DOHH2 (cell line): ENCODE results near the gene CREB3L2.

Experiments used
- H3F3A ChIP-seq: fragments of 200-600 bp; sonication (generic), shearing (Covaris generic); 2 replicates; pipeline ENCODE4 v1.6.0; 2016; ENCODE audit warnings: antibody characterized with exemption, mild to moderate bottlenecking; ENCODE audit not compliant: control insufficient read depth, insufficient read depth
- H3K27ac ChIP-seq: fragments of 200-600 bp; sonication (generic); 2 replicates; pipeline ENCODE4 v1.5.1; 2014; ENCODE audit warnings: low read depth, mild to moderate bottlenecking, low read length, moderate library complexity
- H3K27me3 ChIP-seq: fragments of 200-600 bp; sonication (generic); 2 replicates; pipeline ENCODE4 v1.6.1; 2014; ENCODE audit warnings: mild to moderate bottlenecking, low read length, mixed read lengths; ENCODE audit not compliant: control insufficient read depth
- H3K36me3 ChIP-seq: fragments of 200-600 bp; sonication (generic); 2 replicates; pipeline ENCODE4 v1.6.1; 2014; ENCODE audit warnings: mild to moderate bottlenecking, low read length, moderate library complexity, mixed read lengths; ENCODE audit not compliant: control insufficient read depth
- H3K4me1 ChIP-seq: fragments of 200-600 bp; sonication (generic); 2 replicates; pipeline ENCODE4 v1.6.1; 2014; ENCODE audit warnings: mild to moderate bottlenecking, low read length, mixed read lengths; ENCODE audit not compliant: control insufficient read depth
- H3K4me2 ChIP-seq: fragments of 200-600 bp; sonication (generic); 2 replicates; pipeline ENCODE4 v1.6.0; 2014; ENCODE audit warnings: mild to moderate bottlenecking, low read length, moderate library complexity
- H3K4me3 ChIP-seq: fragments of 200-600 bp; sonication (generic); 2 replicates; pipeline ENCODE4 v1.5.1; 2014; ENCODE audit warnings: mild to moderate bottlenecking, low read length, mixed read lengths
- H3K79me2 ChIP-seq: fragments of 200-600 bp; sonication (generic); 2 replicates; pipeline ENCODE4 v1.6.1; 2014; ENCODE audit warnings: mild to moderate bottlenecking, low read length, mixed read lengths; ENCODE audit not compliant: control insufficient read depth
- H3K9me2 ChIP-seq: fragments of 200-600 bp; sonication (generic); replicated peaks from 2 replicates; pipeline ENCODE4 v1.6.1; 2014; ENCODE audit warnings: mild to moderate bottlenecking, low read length, mixed read lengths; ENCODE audit not compliant: control insufficient read depth
- H3K9me3 ChIP-seq: fragments of 200-600 bp; sonication (generic); 2 replicates; pipeline ENCODE4 v1.6.1; 2014; ENCODE audit warnings: antibody characterized with exemption, low read length, mixed read lengths; ENCODE audit not compliant: control insufficient read depth, insufficient read depth
- H4K20me1 ChIP-seq: fragments of 200-600 bp; sonication (generic); 2 replicates; pipeline ENCODE4 v1.6.0; 2014; ENCODE audit warnings: low read depth, mild to moderate bottlenecking, antibody characterized with exemption, low read length, moderate library complexity; ENCODE audit not compliant: control insufficient read depth, insufficient read depth
- CTCF ChIP-seq: fragments of 200-600 bp; sonication (generic); IDR thresholded peaks from one replicate; pipeline ENCODE4 v1.5.1; 2014; ENCODE audit warnings: antibody characterized with exemption, mild to moderate bottlenecking, low read depth, low read length; ENCODE audit not compliant: poor library complexity, severe bottlenecking
- EZH2phosphoT487 ChIP-seq: fragments of 200-600 bp; sonication (generic); IDR thresholded peaks from 2 replicates; pipeline ENCODE4 v1.6.1; 2017; ENCODE audit warnings: borderline replicate concordance, mild to moderate bottlenecking, antibody characterized with exemption, low read length, moderate library complexity, mixed read lengths

CREB3L2 gene

GRCh38 chr7:138002096-138002827, 376 bp upstream of the CREB3L2 start:
- H3K27ac ChIP-seq, result no peak overlapping the region
- 0 out of 2 replicates have a peak, but pooled peaks cover 4% of the 10 kb centered on the region for H3K4me1 ChIP-seq
- no peaks in the 10 kb centered on the region for H3K79me2 ChIP-seq
- H3K4me3 ChIP-seq, result peak overlapping the region; percentile 27; the same call in 1 of the 2 replicates
- peaks cover 9% of the 10 kb centered on the region; the same call in 1 of the 2 replicates for H3K9me3 ChIP-seq
- no peaks in the 10 kb centered on the region for H3K36me3 ChIP-seq
- H3F3A ChIP-seq, result no peaks in the 10 kb centered on the region
- peak overlapping the region; percentile 22; the same call in 1 of the 2 replicates for H3K4me2 ChIP-seq
- H4K20me1 ChIP-seq, result no peaks in the 10 kb centered on the region
- peaks cover 6% of the 10 kb centered on the region for H3K27me3 ChIP-seq
- TF ChIP-seq CTCF (peak; percentile 94), EZH2phosphoT487 (no peak)
- no peaks in the 10 kb centered on the region for H3K9me2 ChIP-seq

- Histone ChIP-seq H3K4me2 (no peak overlapping the region), H3K4me3 (no peak overlapping the region), H3F3A (no peaks in the 10 kb centered on the region), H3K79me2 (no peaks in the 10 kb centered on the region), H3K36me3 (no peaks in the 10 kb centered on the region), H3K4me1 (0 out of 2 replicates have a peak, but pooled peaks cover 4% of the 10 kb centered on the region), H3K27me3 (peaks cover 6% of the 10 kb centered on the region), H3K27ac (no peak overlapping the region), H4K20me1 (no peaks in the 10 kb centered on the region), H3K9me2 (no peaks in the 10 kb centered on the region; the same call in 1 of the 2 replicates), H3K9me3 (peaks cover 9% of the 10 kb centered on the region; the same call in 1 of the 2 replicates)
- no peak for TF ChIP-seq CTCF
- no peak for TF ChIP-seq EZH2phosphoT487
Observed at GRCh38 chr7:138000081-138000701, 1.7 kb downstream of the CREB3L2 start.

DNA sequence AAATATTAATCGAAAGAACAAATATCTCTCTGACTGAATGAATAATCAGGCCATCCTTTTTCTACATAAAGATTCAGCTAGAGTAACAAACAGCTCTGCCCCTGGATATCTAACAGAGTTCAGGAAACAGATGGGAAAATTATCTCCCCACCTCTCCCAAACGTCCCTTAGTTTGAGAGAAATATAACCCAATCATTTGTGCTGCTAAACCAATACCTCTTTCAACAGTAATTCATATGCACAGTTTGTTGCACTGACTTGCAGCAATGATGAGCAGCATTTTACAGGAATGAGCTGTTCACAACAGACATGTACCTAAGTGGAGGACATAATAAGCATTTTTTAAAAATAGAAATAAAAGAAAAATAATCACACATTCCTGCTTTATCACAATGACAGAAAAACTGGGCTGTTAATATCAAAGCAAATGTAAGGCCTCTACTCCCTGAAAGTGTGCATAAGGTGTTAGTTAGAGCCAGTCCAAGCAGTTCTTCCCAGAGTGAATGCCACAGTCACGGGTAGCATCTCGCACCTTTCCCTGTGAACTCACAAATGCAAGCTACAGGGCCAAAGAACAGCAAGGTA, 2.3 kb downstream of the CREB3L2 start:
- no peaks in the 10 kb centered on the region; the same call in 1 of the 2 replicates for H3K9me2 ChIP-seq
- no peaks in the 10 kb centered on the region for H4K20me1 ChIP-seq
- no peak overlapping the region for H3K4me2 ChIP-seq
- H3K36me3 ChIP-seq, result no peaks in the 10 kb centered on the region
- peaks cover 9% of the 10 kb centered on the region; the same call in 1 of the 2 replicates for H3K9me3 ChIP-seq
- H3K27me3 ChIP-seq, result peaks cover 6% of the 10 kb centered on the region
- no peak overlapping the region for H3K4me3 ChIP-seq
- 0 out of 2 replicates have a peak, but pooled peaks cover 4% of the 10 kb centered on the region for H3K4me1 ChIP-seq
- no peak for TF ChIP-seq EZH2phosphoT487
- TF ChIP-seq CTCF, result no peak
- H3F3A ChIP-seq, result no peaks in the 10 kb centered on the region
- no peak overlapping the region for H3K27ac ChIP-seq
- H3K79me2 ChIP-seq, result no peaks in the 10 kb centered on the region
